Astrocyte of the hippocampus (primary cell): ENCODE data around the gene CRACR2A.

Source experiments
- DNase-seq: peaks from one replicate; pipeline ENCODE4 v3.0.0; 2011; ENCODE audit warnings: low read depth, low spot score

Gene CRACR2A

GRCh38 chr12:3726456-3726855, 26.5 kb downstream of the CRACR2A start:
- no peak for DNase-seq

DNA sequence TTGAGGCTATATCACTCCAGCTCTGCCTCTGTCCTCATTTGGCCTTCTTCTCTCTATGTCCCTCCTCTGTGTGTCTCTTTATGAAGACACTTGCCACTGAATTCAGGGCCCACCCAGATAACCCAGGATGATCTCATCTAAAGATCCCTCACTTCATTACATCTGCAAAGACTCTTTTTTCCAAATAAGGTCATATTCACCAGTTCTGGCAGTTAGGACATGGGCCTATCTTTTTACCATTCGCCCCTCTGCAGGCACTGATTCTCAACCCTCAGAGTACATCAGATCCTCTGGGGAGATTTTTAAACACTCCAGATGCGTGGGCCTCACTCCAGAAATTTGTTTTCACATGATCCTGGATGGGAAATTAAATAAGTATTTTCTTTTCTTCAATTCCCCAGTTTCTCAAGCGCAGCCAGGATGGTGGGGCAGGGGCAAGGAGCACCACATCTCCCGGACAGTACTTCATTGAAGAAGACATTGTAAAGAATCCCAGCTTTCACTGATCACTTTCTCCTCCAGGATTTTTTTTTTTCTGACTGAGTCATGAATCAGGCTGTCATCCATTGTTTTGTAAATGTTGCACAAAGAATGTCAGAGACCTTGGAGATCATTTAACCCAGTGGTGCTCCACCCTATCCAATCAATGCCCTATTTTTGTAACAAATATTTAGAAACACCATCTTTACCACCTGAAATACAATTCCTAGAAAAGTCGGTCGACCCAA, 27.4 kb downstream of the CRACR2A start:
- DNase-seq: no peak

DNA sequence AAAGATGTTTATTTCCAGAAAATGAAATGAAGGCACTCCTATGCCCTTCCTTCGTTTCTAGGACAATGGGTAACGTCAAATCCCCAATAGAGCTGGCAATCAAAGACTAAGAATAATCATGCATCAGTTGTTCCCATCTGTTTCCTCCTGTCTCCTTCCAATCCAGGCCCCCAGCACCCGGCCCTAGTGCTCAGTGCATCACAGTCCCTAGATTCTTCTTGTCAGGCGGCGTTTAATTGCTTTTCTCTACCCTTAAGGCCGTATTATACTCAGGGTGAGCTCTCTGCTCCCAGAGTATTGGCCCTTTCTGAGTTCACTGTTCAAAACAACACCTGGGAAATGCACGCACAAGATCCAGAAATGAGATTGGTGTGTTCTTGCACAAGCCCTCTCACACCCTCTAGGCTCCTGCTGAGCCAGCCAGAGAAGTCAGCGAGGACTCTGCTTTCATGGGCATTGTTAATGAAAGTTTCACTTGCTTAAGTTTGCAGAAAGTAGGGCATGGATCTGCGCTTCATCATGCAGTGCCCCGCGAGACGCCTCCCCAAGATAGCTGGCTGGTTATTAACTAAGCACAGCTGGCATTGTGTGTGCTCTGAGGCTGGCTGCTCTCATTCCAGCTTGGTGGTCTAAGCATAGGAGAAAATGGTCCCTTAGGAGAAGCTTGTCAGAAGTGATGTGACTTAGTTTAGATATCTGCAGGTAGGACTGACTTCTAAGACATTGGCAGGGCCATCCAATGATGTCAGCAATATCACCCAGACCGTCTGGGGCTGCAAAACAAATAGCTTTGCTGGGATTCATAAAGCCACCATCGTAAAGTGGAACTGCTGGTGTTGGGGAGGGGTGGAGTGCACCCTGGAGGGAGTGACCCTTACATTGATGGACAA, 28.7 kb downstream of the CRACR2A start:
- DNase-seq: no peak

DNA sequence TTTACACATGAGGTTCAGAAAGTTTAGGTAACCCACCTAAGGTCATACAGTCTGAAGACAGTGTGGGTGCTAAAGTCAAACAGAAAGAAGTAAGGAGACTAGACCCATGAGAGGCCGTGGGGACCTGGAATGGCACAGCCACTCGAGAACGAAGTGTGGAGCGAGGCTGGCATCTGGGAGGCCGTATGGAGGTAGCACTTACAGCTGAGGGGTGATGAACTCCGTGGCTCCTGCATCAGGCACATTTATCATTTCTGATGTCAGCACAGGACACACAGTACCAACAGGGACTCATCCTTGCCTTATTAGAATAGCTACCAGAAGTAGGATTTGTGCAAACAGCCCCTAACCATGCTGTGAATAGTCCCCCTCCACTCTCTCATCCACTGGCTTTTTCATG, 30.5 kb downstream of the CRACR2A start:
- no peak for DNase-seq

- no peak for DNase-seq
Measured at GRCh38 chr12:3720772-3721171, 32.1 kb downstream of the CRACR2A start.

DNA sequence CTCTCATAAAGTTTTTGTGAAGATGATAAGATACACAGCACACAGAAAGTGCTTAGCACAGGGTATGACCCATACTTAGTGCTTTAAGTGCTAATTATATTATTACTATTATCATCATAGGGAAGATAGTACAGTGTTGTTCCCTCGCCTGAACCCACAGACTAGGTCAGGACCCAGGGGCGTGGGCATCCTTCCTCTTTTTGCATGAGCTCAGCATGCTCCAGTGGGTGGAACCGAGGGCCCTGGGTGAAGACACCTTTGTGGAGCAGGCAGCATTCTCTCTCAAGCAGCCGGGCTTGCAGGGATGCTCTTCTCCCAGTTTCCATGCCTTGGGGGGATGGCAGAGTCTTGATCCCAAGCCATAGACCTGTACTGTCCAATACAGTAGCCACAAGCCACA, 34.8 kb downstream of the CRACR2A start:
- DNase-seq: no peak

GRCh38 chr12:3717283-3717898, 35.5 kb downstream of the CRACR2A start:
- DNase-seq: no peak

GRCh38 chr12:3715999-3716398, 36.9 kb downstream of the CRACR2A start:
- no peak for DNase-seq

- DNase-seq: no peak
Measured at GRCh38 chr12:3713947-3714346, 39.0 kb downstream of the CRACR2A start.

GRCh38 chr12:3713483-3713882, 39.4 kb downstream of the CRACR2A start:
- DNase-seq: no peak

- DNase-seq: no peak
Measured at GRCh38 chr12:3712209-3712992, 40.5 kb downstream of the CRACR2A start.

GRCh38 chr12:3705354-3705675, 47.6 kb downstream of the CRACR2A start:
- DNase-seq: no peak

- no peak for DNase-seq
Measured at GRCh38 chr12:3704512-3705353, 48.2 kb downstream of the CRACR2A start.

GRCh38 chr12:3700861-3701260, 52.0 kb downstream of the CRACR2A start:
- no peak for DNase-seq

DNA sequence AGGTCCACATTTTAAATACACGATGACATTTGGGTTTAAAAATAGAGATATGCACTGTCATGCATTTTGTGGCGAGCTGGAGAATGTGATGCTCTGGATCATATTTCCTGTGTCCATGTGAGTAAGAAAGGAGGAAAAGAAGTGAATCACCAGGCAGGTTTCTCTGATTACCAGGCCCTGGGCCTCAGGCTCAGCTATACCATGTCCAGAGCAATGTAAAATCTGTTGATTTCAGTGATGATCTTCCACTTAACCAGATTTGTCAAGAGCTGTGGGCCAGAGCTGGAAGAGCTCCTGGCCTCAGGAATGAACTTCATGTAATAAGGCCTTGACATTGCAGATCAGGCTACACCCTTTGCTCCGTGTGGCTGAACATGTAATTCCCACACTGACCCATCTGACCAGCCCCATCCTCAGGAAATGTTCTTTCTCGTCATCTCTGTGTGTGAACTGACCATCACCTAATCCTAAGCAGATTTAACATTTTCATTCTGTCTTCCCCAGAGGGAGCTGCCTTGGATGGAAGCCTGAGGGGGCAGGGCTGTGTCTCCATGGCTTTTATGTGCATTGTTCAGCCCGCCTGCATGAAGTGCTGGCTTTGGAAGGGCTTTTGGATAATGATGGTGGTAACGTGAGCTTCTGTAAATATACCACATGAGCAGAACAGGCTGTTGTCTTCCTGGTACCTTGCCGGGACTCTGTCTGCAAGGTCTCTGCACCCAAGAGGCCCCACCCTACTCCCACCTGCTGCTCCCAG, 54.5 kb downstream of the CRACR2A start:
- DNase-seq: peak; percentile 57

- DNase-seq: no peak
Measured at GRCh38 chr12:3697311-3697870, 55.5 kb downstream of the CRACR2A start.

DNA sequence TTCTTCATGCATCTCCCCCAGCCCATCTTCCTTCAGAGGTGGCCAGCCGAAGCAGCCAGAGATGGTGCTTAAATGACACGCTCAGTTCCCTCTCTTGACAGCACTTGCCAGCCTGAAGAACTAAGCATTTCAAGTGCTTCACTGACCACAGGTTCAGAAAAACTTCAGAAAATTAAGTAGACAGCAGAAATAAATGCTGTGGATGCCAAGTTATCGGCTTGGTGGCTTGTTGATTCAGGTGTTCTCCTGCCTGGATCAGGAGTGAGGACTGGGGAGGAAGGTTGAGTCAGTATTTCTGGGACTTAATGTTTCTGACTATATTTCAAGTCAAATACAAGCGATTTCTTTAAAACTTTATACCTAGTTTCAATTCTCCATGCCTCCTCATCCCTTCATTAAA, 58.2 kb downstream of the CRACR2A start:
- no peak for DNase-seq

GRCh38 chr12:3692616-3693365, 60.1 kb downstream of the CRACR2A start:
- DNase-seq: no peak

DNA sequence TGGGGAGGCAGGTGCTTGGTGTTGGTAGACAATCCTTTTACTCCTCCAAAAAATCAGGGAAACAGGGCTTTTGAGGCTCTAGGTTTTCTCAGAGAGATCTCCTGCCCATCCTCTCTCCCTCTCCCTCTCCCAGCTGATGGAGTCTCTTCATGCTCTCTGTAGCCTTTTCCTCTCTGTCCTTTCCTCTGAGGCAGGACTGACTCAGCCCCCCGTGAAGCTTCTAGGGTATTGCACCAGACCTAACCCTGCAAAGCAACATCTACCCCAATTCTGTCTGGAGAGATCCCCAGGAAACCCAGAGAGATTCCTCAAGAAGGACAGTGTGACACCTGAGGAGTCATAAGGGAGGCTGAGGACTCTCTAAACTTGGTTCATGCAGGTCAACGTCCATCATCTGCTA, 66.4 kb downstream of the CRACR2A start:
- DNase-seq: no peak
